ENCODE data around the gene PEX5L. TPM values are rescaled to one million over a fixed set of nuclear protein-coding genes. Genes with fewer than 3 reads are reported as not detected.

The PEX5L gene
- total and polyA plus RNA-seq, 2 experiments from 2014 or later, result 0.07 to 0.30 TPM

DNA sequence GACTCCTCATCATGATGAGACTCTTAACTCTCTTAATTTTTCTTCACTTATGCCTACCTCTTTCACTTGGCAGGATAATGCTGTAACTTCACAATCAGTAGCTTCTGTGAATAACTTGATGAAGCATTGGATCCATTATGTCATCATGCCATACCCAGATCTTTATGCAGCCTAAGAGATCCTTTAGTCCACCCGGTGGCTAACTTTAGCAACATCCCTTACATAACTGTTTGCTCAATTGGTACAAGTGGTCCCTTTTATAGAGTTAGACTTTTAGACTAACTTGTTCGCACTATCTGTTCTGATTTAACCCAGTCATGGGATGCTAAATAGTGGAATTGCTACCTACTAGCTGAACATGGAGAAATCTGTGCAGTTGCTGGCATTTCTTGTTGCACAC is 199.4 kb downstream of the PEX5L start:
- Histone ChIP-seq H3K4me1 (ENCODE audit: low read depth) (no peaks in the 10 kb centered on the region), H3K27me3 (no peaks in the 10 kb centered on the region), H3K27ac (no peak overlapping the region), H3K9me3 (ENCODE audit: low read depth) (no peaks in the 10 kb centered on the region), H3K4me3 (no peak overlapping the region), H3K36me3 (no peaks in the 10 kb centered on the region)
- peak; percentile 13 for TF ChIP-seq CTCF (IDR thresholded peaks at IDR 0.05; ENCODE audit: low read depth, low read length)
- peak in 1 of 2 donors; percentile 25 for DNase-seq (ENCODE audit: low read depth in 1 of 2, low spot score in 1 of 2)

DNA sequence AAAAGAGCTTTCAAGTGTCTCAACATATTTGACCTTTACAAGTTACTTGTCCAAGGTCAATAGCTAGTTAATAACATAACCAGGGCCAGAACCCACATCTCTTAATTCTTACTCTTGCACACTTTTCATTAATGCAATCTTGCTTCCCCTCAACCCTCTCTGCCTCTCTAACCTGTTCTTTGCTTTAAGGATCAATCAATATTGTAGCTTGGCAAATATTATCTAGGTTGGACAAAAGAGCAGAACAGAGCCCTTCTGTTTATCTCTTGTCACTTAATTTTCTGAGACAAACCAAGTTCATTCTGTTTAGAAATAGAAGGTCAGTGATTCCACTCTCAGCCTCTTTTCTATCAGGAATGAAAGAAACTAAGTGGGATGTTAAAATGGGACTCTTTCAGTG is 203.4 kb downstream of the PEX5L start:
- no peak for TF ChIP-seq CTCF (IDR thresholded peaks at IDR 0.05; ENCODE audit: low read depth, low read length)
- Histone ChIP-seq H3K9me3 (ENCODE audit: low read depth) (no peaks in the 10 kb centered on the region), H3K36me3 (no peaks in the 10 kb centered on the region), H3K4me3 (no peak overlapping the region), H3K4me1 (ENCODE audit: low read depth) (no peaks in the 10 kb centered on the region), H3K27ac (no peak overlapping the region), H3K27me3 (no peaks in the 10 kb centered on the region)
- DNase-seq (ENCODE audit: low read depth in 1 of 2, low spot score in 1 of 2), result no peak

DNA sequence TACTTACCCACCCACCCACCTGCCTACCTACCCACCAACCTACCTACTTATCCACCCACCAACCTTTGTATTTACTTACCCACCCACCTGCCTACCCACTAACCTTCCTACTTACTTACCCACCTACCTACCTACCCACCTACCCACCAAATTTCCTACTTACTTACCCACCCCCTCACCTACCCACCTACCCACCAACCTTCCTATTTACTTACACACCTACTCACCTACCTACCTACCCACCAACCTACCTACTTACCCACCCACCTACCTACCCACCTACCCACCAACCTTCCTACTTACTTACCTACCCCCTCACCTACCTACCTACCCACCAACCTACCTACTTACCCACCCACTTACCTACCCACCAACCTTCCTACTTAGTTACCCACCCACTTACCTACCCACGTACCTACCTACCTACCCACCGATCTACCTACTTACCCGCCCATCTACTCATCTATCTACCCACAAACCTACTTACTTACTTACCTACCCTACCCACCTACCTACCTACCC is 204.3 kb downstream of the PEX5L start:
- no peaks in the 10 kb centered on the region for H3K4me1 ChIP-seq (ENCODE audit: low read depth)
- no peak for TF ChIP-seq CTCF (IDR thresholded peaks at IDR 0.05; ENCODE audit: low read depth, low read length)

GRCh38 chr3:179829401-179829800 is 207.3 kb downstream of the PEX5L start:
- H3K27ac ChIP-seq, result no peak overlapping the region
- no peak for DNase-seq (ENCODE audit: low read depth in 1 of 2, low spot score in 1 of 2)
- H3K4me1 ChIP-seq (ENCODE audit: low read depth), result no peaks in the 10 kb centered on the region
- H3K9me3 ChIP-seq (ENCODE audit: low read depth), result no peaks in the 10 kb centered on the region
- no peaks in the 10 kb centered on the region for H3K27me3 ChIP-seq
- no peak for TF ChIP-seq CTCF (IDR thresholded peaks at IDR 0.05; ENCODE audit: low read depth, low read length)
- H3K4me3 ChIP-seq, result no peak overlapping the region
- H3K36me3 ChIP-seq, result no peaks in the 10 kb centered on the region

More for the DNA sequence above, 204.3 kb downstream of the PEX5L start:
- Histone ChIP-seq H3K36me3 (no peaks in the 10 kb centered on the region), H3K9me3 (ENCODE audit: low read depth) (no peaks in the 10 kb centered on the region), H3K4me3 (no peak overlapping the region), H3K27ac (no peak overlapping the region), H3K27me3 (no peaks in the 10 kb centered on the region)
- DNase-seq (ENCODE audit: low read depth in 1 of 2, low spot score in 1 of 2), result no peak

GRCh38 chr3:179828738-179829137 is 208.0 kb downstream of the PEX5L start:
- no peak for TF ChIP-seq CTCF (IDR thresholded peaks at IDR 0.05; ENCODE audit: low read depth, low read length)
- no peak overlapping the region for H3K27ac ChIP-seq
- no peak for DNase-seq (ENCODE audit: low read depth in 1 of 2, low spot score in 1 of 2)
- no peaks in the 10 kb centered on the region for H3K27me3 ChIP-seq
- H3K36me3 ChIP-seq, result no peaks in the 10 kb centered on the region
- H3K4me3 ChIP-seq, result no peak overlapping the region
- H3K4me1 ChIP-seq (ENCODE audit: low read depth), result no peaks in the 10 kb centered on the region
- no peaks in the 10 kb centered on the region for H3K9me3 ChIP-seq (ENCODE audit: low read depth)

DNA sequence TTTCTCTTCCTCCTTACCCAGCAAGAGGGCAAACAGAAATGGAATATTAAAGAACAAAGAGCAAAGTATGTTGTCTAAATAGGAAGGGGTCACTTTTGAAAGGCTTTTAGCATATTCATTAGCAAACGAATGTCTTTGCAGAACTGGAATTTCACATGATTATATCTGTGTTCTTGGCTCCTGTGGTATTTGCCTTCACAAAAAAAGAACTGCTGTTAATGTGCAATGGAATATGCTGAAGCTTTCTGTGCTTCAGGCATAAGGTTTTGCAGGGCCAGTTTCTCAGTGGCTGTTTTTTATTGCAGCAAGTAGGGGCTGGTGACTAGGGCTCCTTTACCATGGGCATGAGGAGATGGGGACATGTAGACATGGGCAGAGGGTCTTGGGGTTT is 210.5 kb downstream of the PEX5L start:
- Histone ChIP-seq H3K27me3 (no peaks in the 10 kb centered on the region), H3K27ac (no peak overlapping the region), H3K36me3 (no peaks in the 10 kb centered on the region), H3K9me3 (ENCODE audit: low read depth) (no peaks in the 10 kb centered on the region), H3K4me1 (ENCODE audit: low read depth) (no peaks in the 10 kb centered on the region), H3K4me3 (no peak overlapping the region)
- TF ChIP-seq CTCF (IDR thresholded peaks at IDR 0.05; ENCODE audit: low read depth, low read length), result no peak
- DNase-seq (ENCODE audit: low read depth in 1 of 2, low spot score in 1 of 2), result no peak

Measured in cardiac muscle cell (in vitro differentiated cells and primary cell).